GM12875 (cell line): Measurements from ENCODE around the gene RBMS1.
A peak's percentile ranks its signal among the peaks of the same experiment; 100 is the strongest.

Source experiments
- H3K4me3 ChIP-seq: one replicate; pipeline ENCODE4 v1.5.1; 2011; ENCODE audit warnings: low read depth, low read length, control low read depth
- TF ChIP-seq, protein P1 (sequence below): IDR thresholded peaks from 2 replicates; pipeline ENCODE4 v1.5.1; 2011; ENCODE audit warnings: low read depth, mild to moderate bottlenecking, control low read depth, inconsistent platforms, low read length, moderate library complexity, borderline replicate concordance; ENCODE audit not compliant: insufficient read depth

RBMS1 gene

DNA sequence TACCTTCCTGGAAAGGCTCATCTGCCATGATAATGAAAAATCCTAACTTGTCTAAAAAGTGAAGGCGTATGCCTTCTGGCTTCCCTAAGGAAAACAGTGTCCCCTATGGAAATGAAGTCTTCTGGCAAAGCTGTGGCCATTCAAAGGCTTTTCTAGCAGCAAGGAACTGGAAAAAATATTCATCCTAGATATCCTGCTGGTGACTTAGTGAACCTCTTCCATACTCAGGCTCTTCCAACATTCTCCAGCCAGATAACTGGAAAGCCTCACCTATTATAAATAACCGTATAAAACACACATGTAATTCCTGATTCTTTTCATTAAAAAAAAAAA is 84.7 kb downstream of the RBMS1 start:
- no peak overlapping the region for H3K4me3 ChIP-seq
- TF ChIP-seq, protein P1, sequence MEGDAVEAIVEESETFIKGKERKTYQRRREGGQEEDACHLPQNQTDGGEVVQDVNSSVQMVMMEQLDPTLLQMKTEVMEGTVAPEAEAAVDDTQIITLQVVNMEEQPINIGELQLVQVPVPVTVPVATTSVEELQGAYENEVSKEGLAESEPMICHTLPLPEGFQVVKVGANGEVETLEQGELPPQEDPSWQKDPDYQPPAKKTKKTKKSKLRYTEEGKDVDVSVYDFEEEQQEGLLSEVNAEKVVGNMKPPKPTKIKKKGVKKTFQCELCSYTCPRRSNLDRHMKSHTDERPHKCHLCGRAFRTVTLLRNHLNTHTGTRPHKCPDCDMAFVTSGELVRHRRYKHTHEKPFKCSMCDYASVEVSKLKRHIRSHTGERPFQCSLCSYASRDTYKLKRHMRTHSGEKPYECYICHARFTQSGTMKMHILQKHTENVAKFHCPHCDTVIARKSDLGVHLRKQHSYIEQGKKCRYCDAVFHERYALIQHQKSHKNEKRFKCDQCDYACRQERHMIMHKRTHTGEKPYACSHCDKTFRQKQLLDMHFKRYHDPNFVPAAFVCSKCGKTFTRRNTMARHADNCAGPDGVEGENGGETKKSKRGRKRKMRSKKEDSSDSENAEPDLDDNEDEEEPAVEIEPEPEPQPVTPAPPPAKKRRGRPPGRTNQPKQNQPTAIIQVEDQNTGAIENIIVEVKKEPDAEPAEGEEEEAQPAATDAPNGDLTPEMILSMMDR, result no peak

DNA sequence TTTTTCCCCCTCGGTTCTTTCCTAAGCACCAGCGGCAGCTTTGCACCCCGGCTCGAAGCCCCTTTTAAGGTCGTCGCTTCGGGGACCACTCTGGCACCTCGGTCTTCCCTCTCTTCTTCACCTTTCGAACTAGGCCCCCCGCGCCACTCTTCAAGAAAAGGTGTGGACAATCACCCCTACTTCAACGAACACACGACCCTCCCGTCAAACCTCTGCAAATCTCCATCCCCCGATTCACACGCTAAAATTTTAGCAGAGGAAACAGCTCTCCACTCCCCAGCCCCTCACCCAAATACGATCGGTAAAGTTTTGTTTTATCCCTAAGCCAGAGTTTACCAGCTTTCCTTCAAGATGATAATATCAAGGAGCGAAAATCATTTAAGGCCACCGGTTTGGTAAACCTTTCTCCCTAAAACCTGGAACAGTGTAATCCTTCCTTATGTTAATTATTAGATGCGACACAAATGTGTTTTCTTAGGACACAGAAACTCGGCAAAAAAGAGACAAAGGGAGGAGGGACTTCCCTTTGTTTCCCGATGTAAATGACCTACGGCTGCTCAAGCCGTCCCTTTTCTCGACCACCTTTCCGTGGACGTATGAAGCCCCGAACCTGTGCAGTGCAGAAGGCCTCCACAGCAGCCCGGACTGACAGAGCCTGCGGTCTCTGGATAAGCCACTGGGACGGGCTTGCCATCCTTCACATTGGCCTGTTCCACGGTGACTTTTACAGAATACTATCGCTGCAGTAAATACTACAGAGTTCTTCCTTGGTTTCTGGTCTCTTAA is 85.2 kb downstream of the RBMS1 start:
- TF ChIP-seq, protein P1, result no peak
- H3K4me3 ChIP-seq, result no peak overlapping the region

GRCh38 chr2:160407393-160408172 is 86.0 kb downstream of the RBMS1 start:
- H3K4me3 ChIP-seq, result peak overlapping the region; percentile 56
- TF ChIP-seq, protein P1, result no peak

- peak overlapping the region; percentile 56 for H3K4me3 ChIP-seq
- TF ChIP-seq, protein P1, result no peak
Measured at GRCh38 chr2:160406591-160407392, 86.8 kb downstream of the RBMS1 start.

DNA sequence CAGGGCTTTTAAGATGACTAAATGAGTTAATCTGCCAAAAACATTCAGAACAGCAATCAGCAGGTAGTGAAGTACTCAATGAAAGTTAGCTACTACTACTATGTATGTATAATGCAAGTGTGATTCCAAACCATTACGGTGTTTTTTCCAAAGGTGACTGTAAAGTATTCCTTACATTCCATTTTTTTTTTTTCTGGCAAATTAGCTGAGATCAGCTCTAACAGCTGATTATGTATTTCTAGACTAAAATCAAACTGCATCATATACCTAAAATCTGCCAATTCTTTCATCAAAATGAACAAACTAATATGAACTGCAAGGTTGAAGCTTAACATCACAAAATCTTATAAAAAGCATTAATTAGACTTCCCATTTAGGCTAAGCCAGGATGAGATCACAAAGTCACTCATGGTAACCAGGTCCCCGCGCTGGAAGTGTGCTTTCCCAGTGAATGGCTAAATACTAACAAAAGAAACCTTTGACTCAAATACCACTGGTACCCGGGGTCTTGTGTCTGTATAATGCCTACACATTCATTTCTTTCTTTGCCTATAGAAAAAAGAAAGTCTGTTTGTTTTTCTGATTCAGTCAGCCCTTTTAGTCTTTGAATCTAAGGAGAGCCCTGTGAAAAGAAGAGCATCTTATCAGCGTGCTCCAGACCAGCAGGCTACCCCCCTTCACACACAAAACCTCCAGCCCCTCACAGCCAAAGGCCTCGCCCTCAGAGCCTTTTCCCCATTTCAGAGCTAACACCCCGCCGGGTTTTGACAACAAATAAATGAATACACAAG is 88.3 kb downstream of the RBMS1 start:
- H3K4me3 ChIP-seq, result no peak overlapping the region
- TF ChIP-seq, protein P1, result no peak
